A549 (cell line): Measurements from ENCODE around the gene TYRO3.

Source experiments
- ATOH8 ChIP-seq: fragments of 250-450 bp; sonication (Bioruptor Pico); IDR thresholded peaks from 2 replicates; pipeline ENCODE4 v1.5.0; 2020; ENCODE audit warnings: low read depth, mild to moderate bottlenecking, moderate library complexity
- CBX8 ChIP-seq: fragments of 200-600 bp; sonication (generic); IDR thresholded peaks from 2 replicates; pipeline ENCODE4 v1.6.1; 2016
- CHD2 ChIP-seq: fragments of 150-350 bp; IDR thresholded peaks from 2 replicates; pipeline ENCODE4 v1.6.1; 2014; ENCODE audit warnings: low read length; ENCODE audit not compliant: partially characterized antibody
- CTCF ChIP-seq: fragments of >200 bp; sonication (Bioruptor Twin); formaldehyde crosslinking; IDR thresholded peaks from 3 replicates; pipeline ENCODE4 v1.5.1; 2016
- ELK1 ChIP-seq: fragments of 150-350 bp; IDR thresholded peaks from 2 replicates; pipeline ENCODE4 v1.6.1; 2014; ENCODE audit warnings: low read depth, mild to moderate bottlenecking, low read length
- EP300 ChIP-seq, 2 experiments: fragments of >200 bp; sonication (Bioruptor Twin); formaldehyde crosslinking; IDR thresholded peaks; 2 replicates in 1 of 2; 3 replicates in 1 of 2; pipeline ENCODE4 v1.6.1; 2016 to 2017
- HMGXB4 ChIP-seq: fragments of 250-450 bp; sonication (Bioruptor Pico); IDR thresholded peaks from 2 replicates; pipeline ENCODE4 v1.5.0; 2021; ENCODE audit warnings: mild to moderate bottlenecking, moderate library complexity, borderline replicate concordance
- KDM5A ChIP-seq: fragments of 200-600 bp; sonication (generic); IDR thresholded peaks from 2 replicates; pipeline ENCODE4 v1.6.1; 2016; ENCODE audit warnings: antibody characterized with exemption, mild to moderate bottlenecking
- MAFK ChIP-seq: fragments of 450-650 bp; IDR thresholded peaks from 2 replicates; pipeline ENCODE4 v1.6.1; 2014; ENCODE audit not compliant: partially characterized antibody
- MAX ChIP-seq: IDR thresholded peaks from 2 replicates; pipeline ENCODE4 v1.6.1; 2012
- PBX3 ChIP-seq: IDR thresholded peaks from 2 replicates; pipeline ENCODE4 v1.6.1; 2012
- POLR2A ChIP-seq: IDR thresholded peaks from 2 replicates; pipeline ENCODE4 v1.6.1; 2012; ENCODE audit warnings: mild to moderate bottlenecking, low read length
- RAD21 ChIP-seq, 2 experiments: fragments of >200 bp in 1 of 2; sonication (Bioruptor Twin) in 1 of 2; formaldehyde crosslinking in 1 of 2; IDR thresholded peaks in 1 of 2; conservative IDR thresholded peaks in 1 of 2; 2 replicates in 1 of 2; 3 replicates in 1 of 2; pipeline ENCODE4 v1.6.1; 2012 to 2018; ENCODE audit warnings: inconsistent platforms in 1 of 2
- RCOR1 ChIP-seq: fragments of 150-350 bp; IDR thresholded peaks from 2 replicates; pipeline ENCODE4 v1.6.1; 2014; ENCODE audit warnings: antibody characterized with exemption, low read length, low read depth

- no peak for TF ChIP-seq HMGXB4 (CRISPR knock-in tag)
- no peak for TF ChIP-seq ATOH8 (CRISPR knock-in tag)
- TF ChIP-seq CTCF = no peak
- no peak for TF ChIP-seq CHD2
- no peak for TF ChIP-seq MAX
- no peak for TF ChIP-seq KDM5A
- no peak for TF ChIP-seq ELK1
- no peak for TF ChIP-seq RAD21 (conservative IDR thresholded peaks at IDR 0.05 in 1 of 2, IDR thresholded peaks at IDR 0.05 in 1 of 2)
- no peak for TF ChIP-seq POLR2A
- TF ChIP-seq PBX3 = no peak
- TF ChIP-seq RCOR1 = no peak
- TF ChIP-seq EP300 (IDR thresholded peaks at IDR 0.05) = no peak
- no peak for TF ChIP-seq CBX8
- TF ChIP-seq MAFK = no peak
Measured at GRCh38 chr15:41630616-41631217, 71.7 kb downstream of the TYRO3 start.
